Upper lobe of left lung (tissue), 6 donors: ENCODE results near the gene ATP6V1G3. TPM values are rescaled to one million over a fixed set of nuclear protein-coding genes. Genes with fewer than 3 reads are reported as not detected.
A peak's percentile ranks its signal among the peaks of the same experiment; 100 is the strongest.

ENCODE experiments used
- ATAC-seq, 2 donors: fragments of 200-7000 bp; cut with Tn5 transposase; one replicate each; pipeline ENCODE4 v1.9.1; 2022; ENCODE audit warnings: mild to moderate bottlenecking in 2 of 2, moderate library complexity in 2 of 2; ENCODE audit not compliant: low FRiP score in 2 of 2
- DNase-seq, 2 donors: peaks; one replicate each; pipeline ENCODE4 v3.0.0-alpha.2; 2019 to 2020
- H3K27ac ChIP-seq, 4 donors: fragments of 200-600 bp; sonication (generic); one replicate each; pipeline ENCODE4 v1.5.1; 2016 to 2019
- H3K27me3 ChIP-seq, 4 donors: fragments of 200-600 bp; sonication (generic); one replicate each; pipeline ENCODE4 v1.5.1; 2017 to 2019
- H3K36me3 ChIP-seq, 4 donors: fragments of 200-600 bp; sonication (generic); one replicate each; pipeline ENCODE4 v1.5.1; 2016 to 2019
- H3K4me1 ChIP-seq, 4 donors: fragments of 200-600 bp; sonication (generic); one replicate each; pipeline ENCODE4 v1.5.1; 2018 to 2019
- H3K4me3 ChIP-seq, 4 donors: fragments of 200-600 bp; sonication (generic); one replicate each; pipeline ENCODE4 v1.5.1; 2017 to 2019; ENCODE audit warnings: mild to moderate bottlenecking in 2 of 4, moderate library complexity in 1 of 4
- H3K9me3 ChIP-seq, 4 donors: fragments of 200-600 bp; sonication (generic); one replicate each; pipeline ENCODE4 v1.5.1; 2018 to 2019
- EP300 ChIP-seq, 4 donors: sonication (generic); formaldehyde crosslinking; IDR thresholded peaks; one replicate each; pipeline ENCODE4 v1.5.1; 2017; ENCODE audit warnings: antibody characterized with exemption in 4 of 4, control low read depth in 2 of 4
- POLR2A ChIP-seq, 4 donors: fragments of 450-650 bp; IDR thresholded peaks; one replicate each; pipeline ENCODE4 v1.5.1; 2016 to 2017; ENCODE audit warnings: antibody characterized with exemption in 4 of 4, mild to moderate bottlenecking in 2 of 4
- POLR2AphosphoS5 ChIP-seq, 2 donors: sonication (generic); formaldehyde crosslinking; IDR thresholded peaks; one replicate each; pipeline ENCODE4 v1.5.1; 2017; ENCODE audit warnings: antibody characterized with exemption in 2 of 2
- WGBS, 2 donors: methylation state at CpG; one replicate each; pipeline ENCODE4 v1.1.5; 2017 to 2018; 5-methylcytosine and 5-hydroxymethylcytosine counted together
- total RNA-seq, 6 donors: library from RNA; depleted of rRNA in 4 of 6; stranded (reverse); fragments of >200 nt in 4 of 6; gene quantifications; one replicate each; pipeline versions ENCODE4 v1.1.0 to v1.2.1, GENCODE V29; 2016 to 2021
- TF ChIP-seq, protein P1 (sequence below), 6 experiments: fragments of 450-650 bp in 4 of 6; fragments of 200-600 bp in 2 of 6; sonication (generic) in 2 of 6; IDR thresholded peaks; one replicate each; pipeline ENCODE4 v1.5.1; 2016 to 2019; ENCODE audit warnings: antibody characterized with exemption in 6 of 6
- donor health status: DM: no; HTN: no; CAD: no; lungs with moderate emphysema.
- donor health status: DM: no; HTN: yes; CAD: no; lungs with severe emphysema.

Gene ATP6V1G3
- total RNA-seq, 6 donors from 2014 or later: not detected

DNA sequence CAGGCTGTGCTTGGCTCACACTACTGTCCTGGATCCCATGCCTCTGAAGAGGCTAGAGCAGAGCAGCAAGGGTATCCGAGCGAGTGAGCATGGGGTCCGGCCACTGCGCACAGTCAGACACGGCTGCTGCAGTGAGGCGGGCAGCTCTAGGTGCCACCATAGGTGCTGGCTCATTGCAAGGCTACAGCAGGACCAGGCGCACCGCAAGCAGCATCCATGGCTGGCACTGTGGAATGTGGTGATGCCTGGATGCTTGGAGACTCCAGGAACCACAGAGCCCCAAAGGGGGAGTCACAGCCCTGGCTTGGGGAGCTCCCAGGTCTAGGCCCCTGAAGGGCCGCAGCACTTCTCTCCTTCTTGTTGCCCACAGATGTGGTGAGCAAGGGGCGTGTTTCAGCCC is 47.2 kb downstream of the ATP6V1G3 start:
- DNase-seq: peak in 1 of 2 donors; percentile 54
- H3K27ac ChIP-seq: no peak overlapping the region
- H3K27me3 ChIP-seq: no peaks in the 10 kb centered on the region
- no peak for ATAC-seq
- no peaks in the 10 kb centered on the region for H3K9me3 ChIP-seq
- no peak overlapping the region for H3K4me3 ChIP-seq
- 90 to 98% methylated on average over 2 to 10 of the region's 10 CpGs for WGBS, 2 donors
- TF ChIP-seq POLR2AphosphoS5 (IDR thresholded peaks at IDR 0.05) (no peak), POLR2A (IDR thresholded peaks at IDR 0.05) (no peak), EP300 (IDR thresholded peaks at IDR 0.05) (no peak)
- TF ChIP-seq, protein P1, sequence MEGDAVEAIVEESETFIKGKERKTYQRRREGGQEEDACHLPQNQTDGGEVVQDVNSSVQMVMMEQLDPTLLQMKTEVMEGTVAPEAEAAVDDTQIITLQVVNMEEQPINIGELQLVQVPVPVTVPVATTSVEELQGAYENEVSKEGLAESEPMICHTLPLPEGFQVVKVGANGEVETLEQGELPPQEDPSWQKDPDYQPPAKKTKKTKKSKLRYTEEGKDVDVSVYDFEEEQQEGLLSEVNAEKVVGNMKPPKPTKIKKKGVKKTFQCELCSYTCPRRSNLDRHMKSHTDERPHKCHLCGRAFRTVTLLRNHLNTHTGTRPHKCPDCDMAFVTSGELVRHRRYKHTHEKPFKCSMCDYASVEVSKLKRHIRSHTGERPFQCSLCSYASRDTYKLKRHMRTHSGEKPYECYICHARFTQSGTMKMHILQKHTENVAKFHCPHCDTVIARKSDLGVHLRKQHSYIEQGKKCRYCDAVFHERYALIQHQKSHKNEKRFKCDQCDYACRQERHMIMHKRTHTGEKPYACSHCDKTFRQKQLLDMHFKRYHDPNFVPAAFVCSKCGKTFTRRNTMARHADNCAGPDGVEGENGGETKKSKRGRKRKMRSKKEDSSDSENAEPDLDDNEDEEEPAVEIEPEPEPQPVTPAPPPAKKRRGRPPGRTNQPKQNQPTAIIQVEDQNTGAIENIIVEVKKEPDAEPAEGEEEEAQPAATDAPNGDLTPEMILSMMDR (IDR thresholded peaks at IDR 0.05): no peak
- no peaks in the 10 kb centered on the region for H3K4me1 ChIP-seq
- H3K36me3 ChIP-seq: no peaks in the 10 kb centered on the region

DNA sequence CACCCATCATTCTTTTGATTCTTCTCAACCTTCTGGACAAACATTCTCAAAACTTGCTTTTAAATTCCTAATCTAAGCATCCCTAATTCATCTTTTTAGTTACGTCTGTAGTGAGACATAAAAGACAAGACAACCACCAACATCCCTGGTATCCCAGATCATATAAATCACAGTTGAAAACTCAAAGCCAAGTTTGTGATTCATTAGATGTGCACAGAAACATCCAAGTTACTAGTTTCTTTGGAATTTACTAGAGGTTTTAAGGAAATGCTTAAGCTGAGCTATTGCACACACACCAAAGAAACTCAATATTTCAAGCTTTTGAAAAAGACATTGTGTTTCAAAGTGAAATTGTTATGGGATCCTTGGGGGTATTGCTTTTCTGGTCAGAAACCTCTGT is 47.6 kb downstream of the ATP6V1G3 start:
- ATAC-seq (peak in 1 of 2 donors; percentile 15), DNase-seq (no peak)
- Histone ChIP-seq H3K4me3 (no peak overlapping the region), H3K9me3 (no peaks in the 10 kb centered on the region), H3K36me3 (no peaks in the 10 kb centered on the region), H3K27ac (no peak overlapping the region), H3K27me3 (no peaks in the 10 kb centered on the region), H3K4me1 (no peaks in the 10 kb centered on the region)
- TF ChIP-seq POLR2AphosphoS5 (IDR thresholded peaks at IDR 0.05) (no peak), EP300 (IDR thresholded peaks at IDR 0.05) (no peak), POLR2A (IDR thresholded peaks at IDR 0.05) (no peak)
- TF ChIP-seq, protein P1 (IDR thresholded peaks at IDR 0.05): no peak
- WGBS, 2 donors: 88% methylated on average over 1 of the region's 1 CpG

DNA sequence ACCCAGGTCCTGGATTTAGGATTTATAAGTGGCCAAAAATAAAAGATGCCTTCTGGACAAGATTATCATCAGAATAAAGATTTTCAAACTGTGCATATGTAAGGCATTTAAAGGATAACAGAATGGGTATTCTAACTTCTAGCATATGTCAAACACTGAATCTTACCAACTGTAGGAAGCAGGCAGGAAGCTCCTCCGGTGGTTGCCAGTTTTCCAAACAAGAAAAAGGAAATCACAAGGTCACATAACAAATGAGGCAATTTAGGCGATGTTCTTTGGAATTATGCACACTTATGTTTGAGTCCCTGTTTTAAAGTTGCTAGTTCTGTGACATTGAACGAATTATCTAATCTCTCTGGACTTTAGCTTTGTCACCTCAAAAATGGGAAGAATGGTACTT is 48.9 kb downstream of the ATP6V1G3 start:
- H3K9me3 ChIP-seq: no peaks in the 10 kb centered on the region
- H3K36me3 ChIP-seq: no peaks in the 10 kb centered on the region
- no peak overlapping the region for H3K4me3 ChIP-seq
- no peaks in the 10 kb centered on the region for H3K4me1 ChIP-seq
- DNase-seq (no peak), ATAC-seq (no peak)
- TF ChIP-seq, protein P1 (IDR thresholded peaks at IDR 0.05): no peak
- TF ChIP-seq POLR2A (IDR thresholded peaks at IDR 0.05): no peak
- no peak for TF ChIP-seq EP300 (IDR thresholded peaks at IDR 0.05)
- TF ChIP-seq POLR2AphosphoS5 (IDR thresholded peaks at IDR 0.05): no peak
- WGBS, 2 donors: 53 to 54% methylated on average over 3 of the region's 3 CpGs
- no peaks in the 10 kb centered on the region for H3K27me3 ChIP-seq
- H3K27ac ChIP-seq: no peak overlapping the region

DNA sequence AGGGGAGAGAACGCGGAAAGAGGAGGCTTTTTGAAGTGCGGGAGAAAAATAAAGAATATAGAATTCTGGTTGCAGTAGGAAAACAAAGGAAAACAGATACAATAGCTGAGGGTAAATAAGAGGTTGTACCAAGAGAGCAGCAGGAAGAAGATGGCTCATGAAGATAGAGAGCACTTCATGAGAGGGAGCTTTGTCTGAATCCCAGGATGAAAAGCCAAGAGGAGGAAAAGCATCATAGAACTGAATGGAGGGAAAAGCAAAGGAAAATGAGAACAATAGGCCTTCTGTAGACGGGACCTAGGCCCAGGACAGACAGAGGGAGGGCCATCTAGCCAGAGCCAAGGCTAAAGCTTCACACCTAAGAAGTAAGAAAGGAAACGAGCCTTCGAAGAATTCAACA is 49.5 kb downstream of the ATP6V1G3 start:
- TF ChIP-seq, protein P1 (IDR thresholded peaks at IDR 0.05): no peak
- no peak for TF ChIP-seq POLR2AphosphoS5 (IDR thresholded peaks at IDR 0.05)
- TF ChIP-seq POLR2A (IDR thresholded peaks at IDR 0.05): no peak
- no peak for TF ChIP-seq EP300 (IDR thresholded peaks at IDR 0.05)
- Histone ChIP-seq H3K27me3 (no peaks in the 10 kb centered on the region), H3K36me3 (no peaks in the 10 kb centered on the region), H3K27ac (no peak overlapping the region), H3K4me3 (no peak overlapping the region), H3K4me1 (no peaks in the 10 kb centered on the region), H3K9me3 (no peaks in the 10 kb centered on the region)
- WGBS, 2 donors: 79 to 89% methylated on average over 6 of the region's 6 CpGs
- DNase-seq: no peak
- no peak for ATAC-seq

DNA sequence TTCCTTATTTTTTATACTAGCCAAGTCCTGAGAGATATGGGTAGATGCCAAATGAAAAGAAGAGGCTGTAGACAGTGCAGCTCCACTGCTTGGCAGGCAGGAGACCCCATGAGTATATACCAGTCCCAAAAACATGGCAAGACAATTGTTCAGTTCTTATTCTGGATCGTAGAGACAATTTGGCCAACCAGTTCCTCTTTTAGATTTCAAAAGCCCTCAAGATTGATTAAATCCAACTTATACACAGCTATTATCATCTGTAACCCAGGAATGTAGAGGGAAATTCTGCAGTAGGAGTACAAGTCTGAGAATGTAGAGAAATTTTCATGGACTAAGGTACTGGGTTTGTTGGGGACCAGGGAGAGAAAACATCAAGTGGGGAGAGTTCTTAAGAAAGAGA is 50.3 kb downstream of the ATP6V1G3 start:
- TF ChIP-seq EP300 (IDR thresholded peaks at IDR 0.05): no peak
- no peak for TF ChIP-seq POLR2AphosphoS5 (IDR thresholded peaks at IDR 0.05)
- TF ChIP-seq, protein P1 (IDR thresholded peaks at IDR 0.05): no peak
- TF ChIP-seq POLR2A (IDR thresholded peaks at IDR 0.05): no peak
- H3K36me3 ChIP-seq: no peaks in the 10 kb centered on the region

More for the DNA sequence above, 50.3 kb downstream of the ATP6V1G3 start:
- Histone ChIP-seq H3K27me3 (no peaks in the 10 kb centered on the region), H3K4me3 (no peak overlapping the region), H3K4me1 (no peaks in the 10 kb centered on the region), H3K27ac (no peak overlapping the region), H3K9me3 (no peaks in the 10 kb centered on the region)
- ATAC-seq: no peak
- 84 to 100% methylated on average over 1 of the region's 1 CpG for WGBS, 2 donors
- DNase-seq: no peak
